ENCODE data around the gene FIZ1. TPM values are rescaled to one million over a fixed set of nuclear protein-coding genes. Genes with fewer than 3 reads are reported as not detected.

Gene FIZ1
- total and polyA plus RNA-seq, 2 of the 4 experiments (the other 2 are of a cell fraction): 1.3 to 5.9 TPM

DNA sequence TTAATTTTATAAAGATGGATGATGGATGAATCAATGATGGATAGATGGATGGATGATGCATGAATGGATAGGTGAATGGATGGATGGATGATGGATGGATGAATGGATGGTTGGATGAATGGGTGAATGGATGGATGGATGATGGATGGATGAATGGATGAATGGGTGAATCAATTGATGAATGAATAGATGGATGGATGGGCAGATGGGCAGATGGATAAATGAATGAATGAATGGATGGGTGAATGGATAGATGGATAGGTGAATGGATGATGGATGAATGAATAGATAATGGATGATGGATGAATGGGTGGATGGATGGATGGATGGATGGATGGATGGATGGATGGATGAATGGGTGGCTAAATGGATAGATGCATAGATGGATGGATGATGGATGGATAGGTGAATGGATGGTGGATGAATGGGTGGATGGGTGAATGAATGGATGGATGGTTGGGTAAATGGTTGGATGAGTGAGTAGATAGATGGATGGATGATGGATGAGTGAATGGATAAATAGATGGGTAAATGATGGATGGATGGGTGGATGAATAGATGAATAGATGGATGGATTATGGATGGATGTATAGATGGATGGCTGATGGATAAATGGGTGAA lies 31.5 kb downstream of the FIZ1 start:
- no peak for DNase-seq
- no TSS peak for BruUV-seq (replicated peaks)
- dilution Hi-C loops (cut with HindIII; ENCODE audit: low sequenced_read_pairs, unreplicated experiment): no loop called here
- Histone ChIP-seq H4K8ac (ENCODE audit: low read depth in 2 of 2, low read length in 2 of 2) (no peak overlapping the region), H4K20me1 (ENCODE audit: insufficient read depth, low read length) (no peaks in the 10 kb centered on the region), H2AFZ (replicated peaks; ENCODE audit: low read length, poor library complexity) (no peak overlapping the region), H3K9me3 (ENCODE audit: control insufficient read depth, insufficient read depth, low read length) (no peaks in the 10 kb centered on the region), H3K4ac (ENCODE audit: low read depth, low read length) (no peak overlapping the region), H2BK120ac (ENCODE audit: low read depth, low read length) (no peak overlapping the region), H2BK15ac (ENCODE audit: low read depth, low read length) (no peak overlapping the region), H3K18ac (ENCODE audit: low read depth, low read length) (no peak overlapping the region), H3K4me1 (ENCODE audit: control insufficient read depth, insufficient read depth, low read length) (no peaks in the 10 kb centered on the region), H3K56ac (ENCODE audit: extremely low read depth, insufficient read depth, low read length) (no peak overlapping the region), H3K23ac (ENCODE audit: low read depth, low read length) (no peak overlapping the region), H3K79me1 (ENCODE audit: low read depth in 1 of 2, low read length in 2 of 2) (no peaks in the 10 kb centered on the region), H3K4me2 (ENCODE audit: low read depth, low read length) (no peak overlapping the region), H3K36me3 (ENCODE audit: control insufficient read depth, insufficient read depth, low read length) (no peaks in the 10 kb centered on the region), H4K91ac (ENCODE audit: insufficient read depth, low read depth, low read length) (no peak overlapping the region), H3K9ac (ENCODE audit: low read depth, low read length) (no peak overlapping the region), H2BK20ac (ENCODE audit: low read depth, low read length) (no peak overlapping the region), H2BK5ac (ENCODE audit: low read depth, low read length, poor library complexity, severe bottlenecking) (peak overlapping the region; percentile 33), H3K27ac (ENCODE audit: insufficient read depth, low read length) (no peak overlapping the region), H2AK5ac (ENCODE audit: low read depth, low read length) (no peak overlapping the region), H3K9me1 (ENCODE audit: insufficient read depth, low read length) (no peaks in the 10 kb centered on the region), H2AK9ac (replicated peaks; ENCODE audit: low read depth, low read length, poor library complexity) (no peak overlapping the region), H3K14ac (replicated peaks; ENCODE audit: low read depth, low read length) (no peak overlapping the region), H3K4me3 (ENCODE audit: insufficient read depth, low read depth, low read length) (no peak overlapping the region), H4K5ac (ENCODE audit: low read depth, low read length) (no peak overlapping the region), H3K27me3 (ENCODE audit: control insufficient read depth, insufficient read depth, low read length) (peaks cover 12% of the 10 kb centered on the region)
- TF ChIP-seq CHD1 (IDR thresholded peaks at IDR 0.05; ENCODE audit: low read depth, low read length): no peak
- no peak for TF ChIP-seq MAZ (IDR thresholded peaks at IDR 0.05; ENCODE audit: borderline replicate concordance, low read depth, low read length)
- TF ChIP-seq, protein P1, sequence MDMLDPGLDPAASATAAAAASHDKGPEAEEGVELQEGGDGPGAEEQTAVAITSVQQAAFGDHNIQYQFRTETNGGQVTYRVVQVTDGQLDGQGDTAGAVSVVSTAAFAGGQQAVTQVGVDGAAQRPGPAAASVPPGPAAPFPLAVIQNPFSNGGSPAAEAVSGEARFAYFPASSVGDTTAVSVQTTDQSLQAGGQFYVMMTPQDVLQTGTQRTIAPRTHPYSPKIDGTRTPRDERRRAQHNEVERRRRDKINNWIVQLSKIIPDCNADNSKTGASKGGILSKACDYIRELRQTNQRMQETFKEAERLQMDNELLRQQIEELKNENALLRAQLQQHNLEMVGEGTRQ (IDR thresholded peaks at IDR 0.05; ENCODE audit: low read depth, low read length): no peak
- TF ChIP-seq NFE2L2 (IDR thresholded peaks at IDR 0.05; ENCODE audit: low read depth, low read length): no peak
- no peak for TF ChIP-seq MAFK (IDR thresholded peaks at IDR 0.05; ENCODE audit: low read depth, low read length)
- TF ChIP-seq RAD21 (IDR thresholded peaks at IDR 0.05; ENCODE audit: low read length): no peak
- TF ChIP-seq RCOR1 (IDR thresholded peaks at IDR 0.05; ENCODE audit: insufficient replicate concordance, low read length): no peak
- TF ChIP-seq, protein P2, sequence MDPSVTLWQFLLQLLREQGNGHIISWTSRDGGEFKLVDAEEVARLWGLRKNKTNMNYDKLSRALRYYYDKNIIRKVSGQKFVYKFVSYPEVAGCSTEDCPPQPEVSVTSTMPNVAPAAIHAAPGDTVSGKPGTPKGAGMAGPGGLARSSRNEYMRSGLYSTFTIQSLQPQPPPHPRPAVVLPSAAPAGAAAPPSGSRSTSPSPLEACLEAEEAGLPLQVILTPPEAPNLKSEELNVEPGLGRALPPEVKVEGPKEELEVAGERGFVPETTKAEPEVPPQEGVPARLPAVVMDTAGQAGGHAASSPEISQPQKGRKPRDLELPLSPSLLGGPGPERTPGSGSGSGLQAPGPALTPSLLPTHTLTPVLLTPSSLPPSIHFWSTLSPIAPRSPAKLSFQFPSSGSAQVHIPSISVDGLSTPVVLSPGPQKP (IDR thresholded peaks at IDR 0.05; ENCODE audit: borderline replicate concordance, low read depth, low read length): no peak
- TF ChIP-seq, protein P3, sequence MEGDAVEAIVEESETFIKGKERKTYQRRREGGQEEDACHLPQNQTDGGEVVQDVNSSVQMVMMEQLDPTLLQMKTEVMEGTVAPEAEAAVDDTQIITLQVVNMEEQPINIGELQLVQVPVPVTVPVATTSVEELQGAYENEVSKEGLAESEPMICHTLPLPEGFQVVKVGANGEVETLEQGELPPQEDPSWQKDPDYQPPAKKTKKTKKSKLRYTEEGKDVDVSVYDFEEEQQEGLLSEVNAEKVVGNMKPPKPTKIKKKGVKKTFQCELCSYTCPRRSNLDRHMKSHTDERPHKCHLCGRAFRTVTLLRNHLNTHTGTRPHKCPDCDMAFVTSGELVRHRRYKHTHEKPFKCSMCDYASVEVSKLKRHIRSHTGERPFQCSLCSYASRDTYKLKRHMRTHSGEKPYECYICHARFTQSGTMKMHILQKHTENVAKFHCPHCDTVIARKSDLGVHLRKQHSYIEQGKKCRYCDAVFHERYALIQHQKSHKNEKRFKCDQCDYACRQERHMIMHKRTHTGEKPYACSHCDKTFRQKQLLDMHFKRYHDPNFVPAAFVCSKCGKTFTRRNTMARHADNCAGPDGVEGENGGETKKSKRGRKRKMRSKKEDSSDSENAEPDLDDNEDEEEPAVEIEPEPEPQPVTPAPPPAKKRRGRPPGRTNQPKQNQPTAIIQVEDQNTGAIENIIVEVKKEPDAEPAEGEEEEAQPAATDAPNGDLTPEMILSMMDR (conservative IDR thresholded peaks at IDR 0.05; ENCODE audit: low read depth, low read length): no peak
- no peak for TF ChIP-seq MXI1 (IDR thresholded peaks at IDR 0.05; ENCODE audit: borderline replicate concordance, low read depth, low read length)
- TF ChIP-seq CEBPB (IDR thresholded peaks at IDR 0.05; ENCODE audit: low read depth, low read length): no peak
- no peak for TF ChIP-seq RFX5 (IDR thresholded peaks at IDR 0.05; ENCODE audit: low read depth, low read length)
- no peak for TF ChIP-seq POLR2A (IDR thresholded peaks at IDR 0.05; ENCODE audit: low read depth, low read length)
- intact Hi-C loops (cut with micrococcal nuclease): no loop called here
- in situ Hi-C loops (cut with MboI; ENCODE audit: low sequenced_read_pairs): no loop called here
- no peak for ATAC-seq (ENCODE audit: low read depth)
- ChIA-PET CTCF (no interaction called here), POLR2A (ENCODE audit: unreplicated experiment) (no interaction called here)
